Measurements from ENCODE around the gene CDH5. TPM values are rescaled to one million over a fixed set of nuclear protein-coding genes. Genes with fewer than 3 reads are reported as not detected.

The CDH5 gene
- total and polyA plus RNA-seq, 4 donors = 5.5 to 21.9 (median 17.5) TPM

GRCh38 chr16:66357523-66357928 is 9.0 kb upstream of the CDH5 start:
- Histone ChIP-seq H3K27ac (ENCODE audit: low read depth in 1 of 2, low read length in 2 of 2) (no peak overlapping the region), H3K27me3 (ENCODE audit: control insufficient read depth in 4 of 4, insufficient read depth in 4 of 4, low read length in 3 of 4) (peaks cover 0 to 7% (median 0%) of the 10 kb centered on the region in 4 donors), H3K4me3 (ENCODE audit: low read depth in 1 of 3, low read length in 3 of 3) (no peak overlapping the region), H3K4me1 (ENCODE audit: control insufficient read depth in 4 of 4, insufficient read depth in 4 of 4, low read length in 3 of 4) (peaks cover 0 to 10% (median 0%) of the 10 kb centered on the region in 4 donors), H3K9ac (ENCODE audit: low read depth in 1 of 2, low read length in 2 of 2) (no peak overlapping the region), H3K9me3 (ENCODE audit: control insufficient read depth in 4 of 4, low read length in 3 of 4) (no peaks in the 10 kb centered on the region), H3K36me3 (ENCODE audit: control insufficient read depth in 4 of 4, insufficient read depth in 3 of 4, low read depth in 1 of 4, low read length in 3 of 4) (no peaks in the 10 kb centered on the region)
- WGBS = under 1% methylated on average over 5 of the region's 5 CpGs
- TF ChIP-seq, protein P1, sequence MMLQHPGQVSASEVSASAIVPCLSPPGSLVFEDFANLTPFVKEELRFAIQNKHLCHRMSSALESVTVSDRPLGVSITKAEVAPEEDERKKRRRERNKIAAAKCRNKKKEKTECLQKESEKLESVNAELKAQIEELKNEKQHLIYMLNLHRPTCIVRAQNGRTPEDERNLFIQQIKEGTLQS (IDR thresholded peaks at IDR 0.05) = no peak
- TF ChIP-seq NR2F2 (IDR thresholded peaks at IDR 0.05) (no peak), REST (IDR thresholded peaks at IDR 0.05) (no peak), EGR1 (IDR thresholded peaks at IDR 0.05; ENCODE audit: low read depth in 2 of 2) (no peak), RAD21 (IDR thresholded peaks at IDR 0.05) (peak; percentile 62 to 79), HNF4A (conservative IDR thresholded peaks at IDR 0.05) (no peak), TAF1 (conservative IDR thresholded peaks at IDR 0.05) (no peak), YY1 (IDR thresholded peaks at IDR 0.05) (no peak), FOXA1 (IDR thresholded peaks at IDR 0.05) (no peak), RXRA (IDR thresholded peaks at IDR 0.05) (no peak), CTCF (IDR thresholded peaks at IDR 0.05; ENCODE audit: low read depth, low read length, missing input control) (peak; percentile 69), JUND (IDR thresholded peaks at IDR 0.05) (no peak), GABPA (IDR thresholded peaks at IDR 0.05 in 1 of 2, conservative IDR thresholded peaks at IDR 0.05 in 1 of 2) (no peak)
- TF ChIP-seq, protein P2, sequence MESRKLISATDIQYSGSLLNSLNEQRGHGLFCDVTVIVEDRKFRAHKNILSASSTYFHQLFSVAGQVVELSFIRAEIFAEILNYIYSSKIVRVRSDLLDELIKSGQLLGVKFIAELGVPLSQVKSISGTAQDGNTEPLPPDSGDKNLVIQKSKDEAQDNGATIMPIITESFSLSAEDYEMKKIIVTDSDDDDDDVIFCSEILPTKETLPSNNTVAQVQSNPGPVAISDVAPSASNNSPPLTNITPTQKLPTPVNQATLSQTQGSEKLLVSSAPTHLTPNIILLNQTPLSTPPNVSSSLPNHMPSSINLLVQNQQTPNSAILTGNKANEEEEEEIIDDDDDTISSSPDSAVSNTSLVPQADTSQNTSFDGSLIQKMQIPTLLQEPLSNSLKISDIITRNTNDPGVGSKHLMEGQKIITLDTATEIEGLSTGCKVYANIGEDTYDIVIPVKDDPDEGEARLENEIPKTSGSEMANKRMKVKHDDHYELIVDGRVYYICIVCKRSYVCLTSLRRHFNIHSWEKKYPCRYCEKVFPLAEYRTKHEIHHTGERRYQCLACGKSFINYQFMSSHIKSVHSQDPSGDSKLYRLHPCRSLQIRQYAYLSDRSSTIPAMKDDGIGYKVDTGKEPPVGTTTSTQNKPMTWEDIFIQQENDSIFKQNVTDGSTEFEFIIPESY (IDR thresholded peaks at IDR 0.05) = no peak
- DNase-seq (ENCODE audit: low spot score) = no peak

- Histone ChIP-seq H3K9ac (ENCODE audit: low read depth in 1 of 2, low read length in 2 of 2) (no peak overlapping the region), H3K27me3 (ENCODE audit: control insufficient read depth in 4 of 4, insufficient read depth in 4 of 4, low read length in 3 of 4) (peaks cover 0 to 11% (median 0%) of the 10 kb centered on the region in 4 donors), H3K27ac (ENCODE audit: low read depth in 1 of 2, low read length in 2 of 2) (no peak overlapping the region), H3K4me1 (ENCODE audit: control insufficient read depth in 4 of 4, insufficient read depth in 4 of 4, low read length in 3 of 4) (peaks cover 0 to 10% (median 0%) of the 10 kb centered on the region in 4 donors), H3K36me3 (ENCODE audit: control insufficient read depth in 4 of 4, insufficient read depth in 3 of 4, low read depth in 1 of 4, low read length in 3 of 4) (no peaks in the 10 kb centered on the region), H3K9me3 (ENCODE audit: control insufficient read depth in 4 of 4, low read length in 3 of 4) (no peaks in the 10 kb centered on the region), H3K4me3 (ENCODE audit: low read depth in 1 of 3, low read length in 3 of 3) (no peak overlapping the region)
- TF ChIP-seq RAD21 (IDR thresholded peaks at IDR 0.05) (no peak), TAF1 (conservative IDR thresholded peaks at IDR 0.05) (no peak), REST (IDR thresholded peaks at IDR 0.05) (no peak), JUND (IDR thresholded peaks at IDR 0.05) (no peak), FOXA1 (IDR thresholded peaks at IDR 0.05) (no peak), GABPA (IDR thresholded peaks at IDR 0.05 in 1 of 2, conservative IDR thresholded peaks at IDR 0.05 in 1 of 2) (no peak), FOXA2 (IDR thresholded peaks at IDR 0.05) (no peak), HNF4G (IDR thresholded peaks at IDR 0.05) (no peak), MAX (IDR thresholded peaks at IDR 0.05) (no peak), EGR1 (IDR thresholded peaks at IDR 0.05; ENCODE audit: low read depth in 2 of 2) (no peak), RXRA (IDR thresholded peaks at IDR 0.05) (no peak)
- TF ChIP-seq, protein P2 (IDR thresholded peaks at IDR 0.05) = no peak
- DNase-seq (ENCODE audit: low spot score) = no peak
- 65% methylated on average over 1 of the region's 1 CpG for WGBS
Measured at GRCh38 chr16:66358231-66358630, 8.3 kb upstream of the CDH5 start.
